Measurements from ENCODE around the gene BTN2A1. TPM values are rescaled to one million over a fixed set of nuclear protein-coding genes. Genes with fewer than 3 reads are reported as not detected.

BTN2A1 gene
- total RNA-seq, 2 experiments from 2014 or later, result 15.4 to 23.4 TPM

DNA sequence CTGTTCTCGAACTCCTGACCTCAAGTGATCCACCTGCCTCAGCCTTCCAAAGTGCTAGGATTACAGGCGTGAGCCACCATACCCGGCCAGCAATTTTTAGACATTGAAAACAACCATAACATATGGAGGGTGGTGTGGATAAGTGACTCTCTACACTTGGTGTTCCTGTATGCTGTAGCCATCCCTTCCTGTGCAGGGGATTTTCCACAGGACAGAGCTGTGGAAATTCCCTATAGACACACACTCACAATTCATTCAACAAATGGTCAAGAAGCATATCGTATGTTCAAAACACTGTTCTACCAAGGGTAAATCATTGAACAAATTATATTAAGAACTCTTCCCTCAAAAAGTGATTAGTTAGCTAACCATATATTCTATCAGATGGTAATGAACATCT, 6.3 kb downstream of the BTN2A1 start:
- H3K9me3 ChIP-seq (ENCODE audit: low read length), result no peaks in the 10 kb centered on the region
- POLR2A ChIA-PET, result interaction anchor here (0.7 to 1.7 kb wide), 3 partner anchors 8 to 18 kb away, joined by 4 to 7 read pairs (median 4); no protein-coding TSS in a partner anchor
- peaks cover 33% of the 10 kb centered on the region for H3K4me1 ChIP-seq (ENCODE audit: insufficient read depth, low read length, poor library complexity, severe bottlenecking)
- H3K4me2 ChIP-seq (ENCODE audit: low read length), result no peak overlapping the region
- H3K4me3 ChIP-seq (ENCODE audit: low read depth, low read length, poor library complexity, severe bottlenecking), result no peak overlapping the region
- H3K27ac ChIP-seq (ENCODE audit: low read depth, low read length, poor library complexity, severe bottlenecking), result no peak overlapping the region
- intact Hi-C loops (cut with micrococcal nuclease; ENCODE audit: unreplicated experiment), result no loop called here
- H3K36me3 ChIP-seq (ENCODE audit: insufficient read depth, low read length), result peaks cover 97% of the 10 kb centered on the region
- BruUV-seq (replicated peaks), result no TSS peak
- no peaks in the 10 kb centered on the region for H3K9me2 ChIP-seq (ENCODE audit: insufficient read depth, low read length)
- TF ChIP-seq EZH2phosphoT487 (IDR thresholded peaks at IDR 0.05; ENCODE audit: borderline replicate concordance, low read depth, low read length), result no peak
- TF ChIP-seq CTCF (conservative IDR thresholded peaks at IDR 0.05; ENCODE audit: low read length), result no peak
- H4K20me1 ChIP-seq (ENCODE audit: insufficient read depth, low read length), result no peaks in the 10 kb centered on the region
- no peak overlapping the region for H2AFZ ChIP-seq (ENCODE audit: low read length)
- H3K79me2 ChIP-seq (ENCODE audit: insufficient read depth, low read depth, low read length), result peaks cover 27% of the 10 kb centered on the region; the same call in 1 of the 2 replicates
- no peak for DNase-seq (ENCODE audit: low spot score)
- CTCF ChIA-PET (ENCODE audit: unreplicated experiment), result no interaction called here

- TF ChIP-seq EZH2phosphoT487 (IDR thresholded peaks at IDR 0.05; ENCODE audit: borderline replicate concordance, low read depth, low read length), result no peak
- 0 out of 2 replicates have a peak, but pooled peaks have one; percentile 21 for TF ChIP-seq CTCF (conservative IDR thresholded peaks at IDR 0.05; ENCODE audit: low read length)
- H3K27ac ChIP-seq (ENCODE audit: low read depth, low read length, poor library complexity, severe bottlenecking), result no peak overlapping the region
Observed at GRCh38 chr6:26464416-26465131, 6.8 kb downstream of the BTN2A1 start.

DNA sequence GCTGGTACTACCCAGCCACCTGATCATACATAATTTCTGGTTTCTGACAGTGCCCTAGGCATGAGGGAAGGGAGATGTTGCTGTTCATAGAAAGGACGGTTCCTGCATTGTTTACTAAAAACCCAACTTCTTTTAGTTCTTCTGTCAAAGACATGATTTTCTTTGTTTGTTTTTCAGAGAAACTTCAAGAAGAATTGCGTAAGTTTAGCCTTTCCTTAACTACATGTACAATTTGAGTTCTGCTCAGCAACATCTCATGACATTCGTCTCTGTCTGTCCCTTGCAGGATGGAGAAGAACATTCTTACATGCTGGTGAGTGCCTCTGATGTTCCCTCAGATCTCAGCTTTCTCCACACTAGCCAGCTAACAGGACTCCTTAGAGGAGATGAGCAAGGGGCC, 8.0 kb downstream of the BTN2A1 start:
- ChIA-PET POLR2A (no interaction called here), CTCF (ENCODE audit: unreplicated experiment) (no interaction called here)
- H3K9me2 ChIP-seq (ENCODE audit: insufficient read depth, low read length), result no peaks in the 10 kb centered on the region
- H3K4me2 ChIP-seq (ENCODE audit: low read length), result no peak overlapping the region
- no peak overlapping the region for H2AFZ ChIP-seq (ENCODE audit: low read length)
- H4K20me1 ChIP-seq (ENCODE audit: insufficient read depth, low read length), result no peaks in the 10 kb centered on the region
- H3K27ac ChIP-seq (ENCODE audit: low read depth, low read length, poor library complexity, severe bottlenecking), result no peak overlapping the region
- H3K4me3 ChIP-seq (ENCODE audit: low read depth, low read length, poor library complexity, severe bottlenecking), result no peak overlapping the region
- H3K36me3 ChIP-seq (ENCODE audit: insufficient read depth, low read length), result peaks cover 96% of the 10 kb centered on the region
- TF ChIP-seq CTCF (conservative IDR thresholded peaks at IDR 0.05; ENCODE audit: low read length), result no peak
- no peak for TF ChIP-seq EZH2phosphoT487 (IDR thresholded peaks at IDR 0.05; ENCODE audit: borderline replicate concordance, low read depth, low read length)
- intact Hi-C loops (cut with micrococcal nuclease; ENCODE audit: unreplicated experiment), result no loop called here
- no TSS peak for BruUV-seq (replicated peaks)
- peaks cover 18% of the 10 kb centered on the region for H3K4me1 ChIP-seq (ENCODE audit: insufficient read depth, low read length, poor library complexity, severe bottlenecking)
- no peak for DNase-seq (ENCODE audit: low spot score)
- H3K9me3 ChIP-seq (ENCODE audit: low read length), result no peaks in the 10 kb centered on the region
- peaks cover 10% of the 10 kb centered on the region; the same call in 1 of the 2 replicates for H3K79me2 ChIP-seq (ENCODE audit: insufficient read depth, low read depth, low read length)

More at GRCh38 chr6:26464416-26465131, 6.8 kb downstream of the BTN2A1 start:
- BruUV-seq (replicated peaks), result no TSS peak
- H2AFZ ChIP-seq (ENCODE audit: low read length), result no peak overlapping the region
- no peaks in the 10 kb centered on the region for H3K9me3 ChIP-seq (ENCODE audit: low read length)
- H4K20me1 ChIP-seq (ENCODE audit: insufficient read depth, low read length), result no peaks in the 10 kb centered on the region
- POLR2A ChIA-PET, result interaction anchor here (0.5 to 1.7 kb wide), 4 partner anchors 9 to 120 kb away, joined by 3 to 7 read pairs (median 4); no protein-coding TSS in a partner anchor
- H3K4me3 ChIP-seq (ENCODE audit: low read depth, low read length, poor library complexity, severe bottlenecking), result no peak overlapping the region
- H3K9me2 ChIP-seq (ENCODE audit: insufficient read depth, low read length), result no peaks in the 10 kb centered on the region
- peaks cover 96% of the 10 kb centered on the region for H3K36me3 ChIP-seq (ENCODE audit: insufficient read depth, low read length)
- H3K4me1 ChIP-seq (ENCODE audit: insufficient read depth, low read length, poor library complexity, severe bottlenecking), result peaks cover 30% of the 10 kb centered on the region
- peaks cover 22% of the 10 kb centered on the region; the same call in 1 of the 2 replicates for H3K79me2 ChIP-seq (ENCODE audit: insufficient read depth, low read depth, low read length)
- DNase-seq (ENCODE audit: low spot score), result no peak
- intact Hi-C loops (cut with micrococcal nuclease; ENCODE audit: unreplicated experiment), result no loop called here
- CTCF ChIA-PET (ENCODE audit: unreplicated experiment), result no interaction called here
- H3K4me2 ChIP-seq (ENCODE audit: low read length), result no peak overlapping the region
